Brain microvascular endothelial cell (primary cell): ENCODE data around the gene PITPNM1.

Experiments used
- DNase-seq: peaks from one replicate; pipeline ENCODE4 v3.0.0-alpha.2; 2020
- H3K27ac ChIP-seq: fragments of 250-450 bp; sonication (Bioruptor Pico); 2 replicates; pipeline ENCODE4 v1.5.1; 2020; ENCODE audit warnings: mild to moderate bottlenecking, moderate library complexity
- H3K27me3 ChIP-seq: fragments of 250-450 bp; sonication (Bioruptor Pico); replicated peaks from 2 replicates; pipeline ENCODE4 v1.5.1; 2020; ENCODE audit warnings: mild to moderate bottlenecking
- H3K36me3 ChIP-seq: fragments of 250-450 bp; sonication (Bioruptor Pico); replicated peaks from 2 replicates; pipeline ENCODE4 v1.5.1; 2020; ENCODE audit warnings: mild to moderate bottlenecking
- H3K4me3 ChIP-seq: 2 replicates; pipeline ENCODE4 v1.5.1; 2011; ENCODE audit warnings: low read depth, mild to moderate bottlenecking, control low read depth, low read length, moderate library complexity
- CTCF ChIP-seq: IDR thresholded peaks from 2 replicates; pipeline ENCODE4 v1.5.1; 2011; ENCODE audit warnings: low read depth, mild to moderate bottlenecking, moderate library complexity, low read length, control low read depth, inconsistent platforms; ENCODE audit errors: missing control alignments
- in situ Hi-C: cut with HindIII; loops from 2 replicates; pipeline ENCODE4 v1.10.0; 2017; ENCODE audit warnings: low sequenced_read_pairs, low pct_ligation_motif_present

The PITPNM1 gene

GRCh38 chr11:67499808-67500483, 5.2 kb downstream of the PITPNM1 start:
- Histone ChIP-seq H3K27me3 (no peaks in the 10 kb centered on the region), H3K27ac (no peak overlapping the region), H3K36me3 (peaks cover 53% of the 10 kb centered on the region), H3K4me3 (no peak overlapping the region)
- TF ChIP-seq CTCF, result no peak
- in situ Hi-C loops, result no loop called here
- DNase-seq, result no peak

DNA sequence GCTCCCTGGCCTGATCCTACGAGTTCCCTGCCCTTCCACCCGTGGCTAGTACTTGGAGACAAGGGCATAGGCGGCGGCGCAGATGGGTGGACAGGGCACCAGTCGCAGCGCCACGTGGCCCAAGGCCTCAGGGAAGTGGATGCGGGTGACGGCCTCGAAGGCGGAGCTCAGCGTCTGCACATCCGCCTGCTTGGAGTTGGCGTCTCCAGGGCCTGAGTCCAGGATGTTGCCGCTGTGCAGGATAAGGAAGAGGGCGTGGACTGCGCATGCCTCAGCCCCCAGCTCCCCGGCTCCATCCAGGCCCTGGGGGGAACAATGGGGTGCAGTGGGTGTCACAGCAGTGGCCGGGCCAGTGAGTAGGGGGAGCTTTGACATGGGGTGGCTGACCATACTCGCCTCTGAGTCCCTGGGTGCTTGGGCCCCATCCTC, 6.6 kb downstream of the PITPNM1 start:
- Histone ChIP-seq H3K27me3 (no peaks in the 10 kb centered on the region), H3K36me3 (peaks cover 62% of the 10 kb centered on the region), H3K4me3 (no peak overlapping the region), H3K27ac (no peak overlapping the region)
- no peak for TF ChIP-seq CTCF
- no peak for DNase-seq
- in situ Hi-C loops, result no loop called here

GRCh38 chr11:67497656-67498291, 7.4 kb downstream of the PITPNM1 start:
- in situ Hi-C loops, result no loop called here
- Histone ChIP-seq H3K27me3 (no peaks in the 10 kb centered on the region), H3K36me3 (peaks cover 68% of the 10 kb centered on the region), H3K27ac (no peak overlapping the region), H3K4me3 (no peak overlapping the region)
- no peak for DNase-seq
- TF ChIP-seq CTCF, result no peak

GRCh38 chr11:67496113-67496512, 9.1 kb downstream of the PITPNM1 start:
- Histone ChIP-seq H3K36me3 (peaks cover 74% of the 10 kb centered on the region), H3K4me3 (no peak overlapping the region), H3K27ac (no peak overlapping the region), H3K27me3 (no peaks in the 10 kb centered on the region)
- DNase-seq, result no peak
- in situ Hi-C loops, result no loop called here
- TF ChIP-seq CTCF, result no peak

DNA sequence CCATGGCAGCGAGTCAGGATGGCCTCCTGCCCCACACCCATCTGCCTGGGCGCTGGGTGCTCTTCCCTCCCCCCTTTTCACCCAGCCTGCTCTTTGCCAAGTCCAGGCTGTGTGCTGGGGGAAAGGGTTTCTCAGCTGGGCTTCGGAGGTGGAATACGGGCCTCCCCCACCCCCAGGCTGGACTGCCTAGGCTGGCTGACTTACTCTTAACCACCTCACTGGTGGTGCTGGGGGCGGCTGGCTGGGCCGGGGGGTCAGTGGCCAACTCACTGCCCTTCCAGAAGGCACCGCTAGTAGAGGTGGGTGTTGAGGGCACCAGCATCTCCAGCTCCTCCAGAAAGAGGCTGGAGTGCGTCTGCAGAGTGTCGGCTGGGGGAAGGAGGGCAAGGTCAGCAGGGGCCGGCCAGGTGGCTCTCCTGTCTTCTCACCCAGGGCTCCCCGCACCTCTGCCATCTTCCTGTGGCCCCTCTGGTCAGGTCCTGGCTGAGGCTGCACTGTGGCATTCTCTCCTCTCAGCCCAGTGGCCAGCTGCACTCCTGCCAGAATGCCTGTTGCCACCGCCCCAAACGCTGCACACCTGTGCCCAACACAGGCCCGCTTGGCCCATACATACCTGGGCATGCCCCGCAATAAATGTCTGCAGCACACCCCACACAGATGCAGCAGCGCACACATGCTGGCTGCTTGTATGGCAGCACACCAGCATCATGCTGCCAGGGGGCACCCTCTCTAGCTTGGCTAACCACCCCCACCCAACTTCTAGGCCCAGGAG, 9.7 kb downstream of the PITPNM1 start:
- Histone ChIP-seq H3K36me3 (peaks cover 73% of the 10 kb centered on the region), H3K4me3 (no peak overlapping the region), H3K27ac (no peak overlapping the region), H3K27me3 (no peaks in the 10 kb centered on the region)
- in situ Hi-C loops, result no loop called here
- TF ChIP-seq CTCF, result no peak
- no peak for DNase-seq
